ENCODE measurements around the gene CPSF6.
"Not testable (repeated sequence)": the region's sequence is repeated elsewhere in the genome, so short reads cannot be mapped to it uniquely, and the experiment has no call there.

CPSF6 gene, protein sequence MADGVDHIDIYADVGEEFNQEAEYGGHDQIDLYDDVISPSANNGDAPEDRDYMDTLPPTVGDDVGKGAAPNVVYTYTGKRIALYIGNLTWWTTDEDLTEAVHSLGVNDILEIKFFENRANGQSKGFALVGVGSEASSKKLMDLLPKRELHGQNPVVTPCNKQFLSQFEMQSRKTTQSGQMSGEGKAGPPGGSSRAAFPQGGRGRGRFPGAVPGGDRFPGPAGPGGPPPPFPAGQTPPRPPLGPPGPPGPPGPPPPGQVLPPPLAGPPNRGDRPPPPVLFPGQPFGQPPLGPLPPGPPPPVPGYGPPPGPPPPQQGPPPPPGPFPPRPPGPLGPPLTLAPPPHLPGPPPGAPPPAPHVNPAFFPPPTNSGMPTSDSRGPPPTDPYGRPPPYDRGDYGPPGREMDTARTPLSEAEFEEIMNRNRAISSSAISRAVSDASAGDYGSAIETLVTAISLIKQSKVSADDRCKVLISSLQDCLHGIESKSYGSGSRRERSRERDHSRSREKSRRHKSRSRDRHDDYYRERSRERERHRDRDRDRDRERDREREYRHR

DNA sequence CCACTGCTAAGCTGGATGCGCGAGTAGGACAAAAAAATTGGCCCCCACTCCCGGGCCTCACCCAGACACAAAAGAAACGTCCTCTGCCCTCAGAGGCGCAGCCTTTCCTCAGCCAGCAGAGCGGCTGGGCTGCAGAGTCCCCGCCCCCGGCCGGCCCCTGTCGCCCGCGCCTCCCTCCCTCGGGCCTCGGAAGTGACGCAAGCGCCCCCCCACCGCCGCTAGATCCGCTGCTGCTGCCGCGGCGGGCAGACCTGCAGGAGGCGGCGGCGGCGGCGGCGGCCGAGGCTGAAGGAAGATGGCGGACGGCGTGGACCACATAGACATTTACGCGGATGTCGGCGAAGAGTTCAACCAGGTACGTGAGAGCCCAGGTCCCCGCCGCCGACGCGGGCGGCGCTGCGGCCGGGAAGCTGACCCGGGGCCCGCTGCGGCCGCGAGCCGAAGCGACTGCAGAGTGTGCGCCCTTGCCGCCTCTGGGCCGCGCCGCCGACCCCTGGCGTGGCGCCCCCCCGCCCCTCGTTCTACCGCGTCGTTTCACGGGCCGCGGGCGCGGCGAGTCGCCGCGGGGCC is at the start of gene CPSF6:
Gene CPSF6, plus strand, starts transcription at position 218 of the 570 bp plus-strand sequence. Its CDS starts 78 bp downstream, at position 296.
- peak; percentile 97 for DNase-seq (ENCODE audit: low read depth)

DNA sequence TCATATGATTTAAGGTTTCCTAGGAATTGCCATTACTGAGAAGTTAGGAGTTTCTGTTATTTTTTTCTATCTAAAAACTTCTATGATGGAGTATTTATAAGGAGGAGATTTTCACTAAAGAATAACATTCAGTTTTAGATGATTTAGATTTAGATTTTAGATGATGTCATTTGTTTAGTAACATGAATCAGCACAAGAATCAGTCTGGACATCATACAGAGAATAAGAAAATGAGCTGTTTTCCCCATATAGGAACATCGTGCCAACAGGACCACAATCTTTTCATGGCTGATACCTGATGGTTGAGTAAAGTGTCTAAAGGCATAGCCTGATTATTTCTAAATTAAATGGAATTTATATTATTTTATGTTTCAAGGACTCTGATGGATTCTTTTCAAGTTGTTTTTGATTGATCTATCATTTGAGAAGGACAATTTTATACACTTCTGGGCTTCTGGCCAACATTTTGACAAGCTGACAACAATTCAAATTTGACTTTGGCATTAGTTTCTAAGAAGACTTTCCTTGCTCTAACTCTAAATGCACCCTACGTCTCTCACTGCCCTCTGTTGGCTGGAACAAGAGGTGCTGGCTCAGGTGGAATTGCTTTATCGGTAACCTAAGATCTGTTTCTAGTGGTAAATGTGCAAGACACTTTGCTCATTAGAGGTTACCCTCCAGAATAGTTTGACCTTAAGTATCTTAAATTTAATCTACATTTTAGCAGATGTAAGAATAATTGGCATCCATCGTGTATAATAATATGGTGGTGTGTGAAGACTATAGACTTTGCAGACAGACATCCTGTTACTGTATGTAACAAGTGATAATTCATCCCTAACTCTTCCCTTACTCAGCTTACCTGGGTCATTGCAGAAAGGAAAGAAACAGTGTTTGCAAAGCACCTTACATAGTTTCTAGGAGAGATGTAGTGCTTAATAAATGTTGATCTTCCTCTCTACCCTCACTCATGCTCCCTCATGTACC is 42.8 kb upstream of the CPSF6 start:
- no peak for DNase-seq (ENCODE audit: low read depth)

DNA sequence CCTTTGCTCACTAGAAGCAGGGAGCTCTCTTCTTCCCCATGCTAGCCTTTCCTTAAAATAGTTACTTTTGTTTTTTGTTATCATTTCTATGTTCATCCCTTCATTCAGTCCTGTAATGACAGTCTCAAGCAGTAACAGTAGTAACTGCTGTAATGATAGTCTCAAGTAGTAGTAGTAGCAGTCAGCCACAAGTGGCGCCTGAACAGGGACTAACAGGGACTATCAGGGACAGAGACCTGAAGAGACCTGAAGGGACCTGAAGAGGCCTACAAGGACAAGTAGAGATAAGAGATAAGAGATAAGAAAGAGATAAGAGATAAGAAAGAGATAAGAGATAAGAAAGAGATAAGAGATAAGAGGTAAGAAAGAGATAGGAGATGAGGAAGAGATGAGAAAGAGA is 39.4 kb upstream of the CPSF6 start:
- DNase-seq (ENCODE audit: low read depth), result not testable (repeated sequence)

DNA sequence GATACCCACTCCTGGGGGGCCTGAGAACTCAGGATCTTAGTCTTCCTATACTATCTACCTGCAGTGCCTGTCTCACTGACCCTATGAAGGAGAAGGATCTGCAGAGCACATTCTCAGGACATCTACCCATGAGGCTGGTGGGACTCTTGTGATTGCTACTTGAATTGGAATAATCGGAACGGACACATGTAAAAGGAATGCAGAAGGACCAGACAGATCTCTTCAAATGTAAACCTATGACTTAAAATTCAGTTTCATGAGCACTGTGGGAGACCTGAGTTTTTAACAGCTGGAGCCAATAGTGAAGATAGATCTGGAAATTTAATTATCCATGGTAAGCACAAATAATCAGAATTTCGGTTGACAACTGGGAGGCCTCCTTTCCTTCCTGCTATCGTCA is 35.2 kb upstream of the CPSF6 start:
- DNase-seq (ENCODE audit: low read depth), result no peak

DNA sequence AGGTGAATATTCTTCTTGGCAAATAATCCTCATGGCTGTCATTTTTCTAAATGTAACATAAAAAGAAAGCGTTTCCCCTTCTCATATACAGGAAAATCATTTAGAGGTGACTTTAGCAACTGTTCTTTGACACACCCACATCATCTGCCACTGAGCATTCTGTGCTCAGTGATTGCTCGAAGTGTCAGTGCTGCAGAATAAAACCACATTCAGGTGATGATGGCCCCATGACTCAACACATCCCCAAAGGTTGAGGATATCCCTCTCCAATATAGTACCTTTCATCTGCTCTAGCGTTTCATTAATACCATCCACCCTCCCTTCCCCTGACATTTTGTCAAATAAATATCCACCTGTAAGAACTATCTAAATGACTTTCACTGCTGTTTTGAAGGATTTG is 28.7 kb upstream of the CPSF6 start:
- DNase-seq (ENCODE audit: low read depth), result no peak

DNA sequence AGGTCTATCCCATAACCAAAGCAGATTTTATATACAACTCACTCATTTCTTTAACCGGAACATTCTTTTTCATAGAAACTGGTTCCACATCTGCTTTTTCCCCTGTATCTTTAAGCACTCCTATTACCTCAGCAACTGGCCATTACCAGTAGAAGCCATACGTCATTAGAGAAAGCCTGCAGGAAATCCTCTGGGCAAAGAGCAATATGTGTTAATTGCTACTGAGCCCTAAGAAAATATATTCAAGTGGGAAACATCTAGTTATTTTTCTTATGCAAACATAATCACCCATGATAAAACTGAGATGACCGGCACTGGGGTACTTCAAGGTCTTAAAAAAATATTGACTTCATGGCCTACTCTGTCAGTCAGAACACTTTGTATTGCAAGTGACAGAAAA is 28.2 kb upstream of the CPSF6 start:
- no peak for DNase-seq (ENCODE audit: low read depth)

DNA sequence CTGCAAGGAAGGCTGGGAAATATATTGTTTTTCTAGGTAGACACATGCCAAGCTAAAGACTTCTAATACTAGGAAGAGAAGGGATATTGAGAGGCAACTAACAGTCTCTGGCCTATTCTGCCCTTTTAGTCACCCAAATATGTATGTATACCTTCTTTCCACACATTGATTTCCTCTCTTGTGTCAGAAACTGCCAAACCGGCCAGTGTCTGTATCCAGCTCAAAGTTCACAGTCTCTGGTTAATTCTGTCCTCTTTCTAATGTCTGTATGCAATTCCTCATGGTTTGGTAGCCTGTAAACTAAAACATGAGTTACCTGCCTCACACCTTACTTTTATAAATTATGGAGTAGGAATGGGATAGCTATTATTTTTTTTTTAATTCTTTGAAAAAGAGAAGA is 25.2 kb upstream of the CPSF6 start:
- DNase-seq (ENCODE audit: low read depth), result no peak

DNA sequence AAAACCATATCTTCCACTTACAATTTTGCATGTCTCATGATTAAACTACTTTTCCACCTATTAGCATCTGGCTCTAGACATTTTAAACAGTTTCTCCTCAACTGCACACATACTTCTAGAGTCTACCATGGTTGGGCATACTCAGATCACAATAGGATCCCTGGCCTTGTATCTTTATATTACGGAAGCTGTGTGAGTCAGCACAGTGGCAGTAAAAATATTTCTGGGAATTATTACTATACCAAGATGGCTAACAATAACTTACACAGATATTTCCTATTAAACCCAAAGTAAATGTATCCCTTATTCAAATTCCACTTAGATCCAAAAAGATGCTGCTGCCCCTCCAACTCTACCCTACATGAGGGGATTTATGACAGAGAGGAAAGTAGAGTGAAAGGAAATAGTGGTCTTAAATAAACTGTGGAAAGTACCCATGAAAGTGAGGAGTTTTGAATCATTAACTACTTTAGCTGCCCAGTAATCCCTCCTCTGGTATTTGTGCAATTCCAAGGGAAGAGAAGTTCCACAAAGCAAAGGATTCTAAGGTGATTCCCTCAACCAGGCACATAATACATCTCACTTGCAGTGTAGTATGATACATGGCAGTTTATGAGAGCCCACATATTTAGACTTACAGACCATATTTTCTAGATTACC is 14.0 kb upstream of the CPSF6 start:
- DNase-seq (ENCODE audit: low read depth), result no peak

DNA sequence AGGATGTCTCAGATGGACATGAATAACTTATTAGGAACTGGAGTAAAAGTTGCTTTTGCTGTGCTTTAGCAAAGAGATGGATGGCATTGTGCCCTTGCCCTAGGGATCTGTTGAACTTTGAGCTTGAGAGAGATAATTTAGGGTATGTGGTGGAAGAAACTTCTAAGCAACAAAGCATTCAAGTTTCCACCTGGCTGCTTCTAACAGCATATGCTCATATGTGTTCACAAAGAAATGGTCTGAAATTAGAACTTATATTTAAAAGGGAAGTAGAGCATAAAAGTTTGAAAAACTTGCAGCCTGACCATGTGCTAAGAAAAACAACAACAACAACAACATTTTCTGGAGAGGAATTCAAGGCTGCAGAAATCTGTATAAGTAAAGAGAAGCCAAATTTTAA is 7.9 kb upstream of the CPSF6 start:
- DNase-seq (ENCODE audit: low read depth), result no peak

DNA sequence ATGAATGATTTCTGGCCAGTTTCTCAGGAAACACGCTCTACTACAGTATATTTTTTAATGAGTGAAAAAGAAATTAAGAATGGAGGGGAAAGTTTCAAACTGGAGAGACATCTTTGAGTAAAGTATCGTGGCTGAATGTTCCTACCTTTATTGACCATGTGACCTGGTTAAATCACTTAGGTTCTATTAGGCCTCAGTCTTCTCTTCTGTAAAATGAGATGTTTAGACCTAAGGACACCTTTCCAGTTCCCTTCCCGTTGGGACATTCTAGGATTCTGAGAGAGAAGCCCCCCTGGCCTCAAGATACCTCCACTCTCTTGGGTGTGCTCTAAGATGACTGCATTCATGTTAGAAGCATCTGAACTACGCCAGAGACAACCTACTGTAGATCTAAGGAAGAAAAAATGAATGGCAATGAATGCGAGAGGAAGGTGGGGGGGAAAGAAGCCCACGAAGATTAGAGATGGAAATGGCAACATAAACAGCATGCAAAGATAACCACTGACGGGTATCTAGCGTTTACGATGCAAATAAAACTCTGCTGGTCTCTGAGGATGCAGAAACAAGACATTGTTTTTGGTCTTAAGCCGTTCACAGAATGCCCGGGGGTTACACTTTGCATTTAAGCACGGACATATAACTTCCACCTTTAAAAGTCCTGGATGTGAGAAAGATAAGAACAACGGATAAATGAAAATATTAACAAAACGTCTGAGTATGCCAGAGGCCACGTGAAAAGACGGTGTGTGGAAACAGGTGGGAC is 599 bp upstream of the CPSF6 start:
- DNase-seq (ENCODE audit: low read depth), result no peak

DNA sequence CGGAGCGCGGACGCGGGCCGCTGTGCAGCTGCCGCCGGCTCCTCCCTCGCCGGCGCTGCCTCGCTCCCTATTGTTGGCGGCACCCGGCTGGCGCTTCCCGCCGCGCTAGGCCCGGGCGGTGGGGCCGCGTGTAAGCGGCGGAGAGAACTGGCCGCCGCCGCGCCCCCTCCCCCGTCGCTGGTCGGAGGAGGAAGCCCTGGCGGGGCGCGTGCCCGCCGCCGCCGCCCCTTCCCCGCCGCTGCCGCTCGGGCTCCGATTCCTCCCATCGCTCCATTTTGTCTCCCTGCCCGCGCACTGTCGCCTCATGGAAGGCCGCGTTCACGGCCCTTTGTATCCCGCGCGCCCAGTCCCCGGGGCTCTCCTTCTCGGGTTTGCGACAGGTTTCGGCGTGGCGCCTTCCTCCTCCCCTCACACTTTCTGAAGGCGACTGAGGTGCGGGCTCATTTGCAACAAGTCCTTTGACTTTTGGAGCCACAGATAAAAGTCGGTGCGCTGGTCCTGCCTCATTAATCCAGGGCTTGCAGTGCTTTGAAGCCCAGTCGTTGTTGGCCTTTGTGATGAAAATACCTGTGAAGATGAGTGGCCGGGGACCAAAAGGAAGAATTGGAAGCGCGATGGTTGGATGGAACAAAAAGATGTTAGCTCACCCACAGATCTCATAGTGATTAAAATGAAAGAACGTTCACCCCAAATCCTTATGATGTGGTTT is 707 bp downstream of the CPSF6 start:
- DNase-seq (ENCODE audit: low read depth), result peak; percentile 20

DNA sequence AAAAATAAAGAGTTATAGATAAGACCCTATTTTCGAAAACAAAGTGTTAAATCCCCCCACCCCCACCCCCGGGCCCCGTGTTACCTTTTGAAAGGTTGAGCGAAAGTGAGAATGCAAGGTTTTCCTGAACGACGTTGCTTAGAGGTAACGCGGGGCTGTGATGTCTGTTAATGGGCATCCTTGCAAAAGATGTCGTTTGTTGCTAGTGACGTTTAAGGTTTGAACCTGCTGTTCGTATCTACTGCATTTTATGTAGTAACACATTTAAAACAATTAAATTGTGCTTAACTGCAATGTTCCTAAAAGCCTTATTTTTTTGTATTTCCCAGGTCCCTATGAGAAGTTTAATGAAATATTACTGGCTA is 1.2 kb downstream of the CPSF6 start:
- no peak for DNase-seq (ENCODE audit: low read depth)

DNA sequence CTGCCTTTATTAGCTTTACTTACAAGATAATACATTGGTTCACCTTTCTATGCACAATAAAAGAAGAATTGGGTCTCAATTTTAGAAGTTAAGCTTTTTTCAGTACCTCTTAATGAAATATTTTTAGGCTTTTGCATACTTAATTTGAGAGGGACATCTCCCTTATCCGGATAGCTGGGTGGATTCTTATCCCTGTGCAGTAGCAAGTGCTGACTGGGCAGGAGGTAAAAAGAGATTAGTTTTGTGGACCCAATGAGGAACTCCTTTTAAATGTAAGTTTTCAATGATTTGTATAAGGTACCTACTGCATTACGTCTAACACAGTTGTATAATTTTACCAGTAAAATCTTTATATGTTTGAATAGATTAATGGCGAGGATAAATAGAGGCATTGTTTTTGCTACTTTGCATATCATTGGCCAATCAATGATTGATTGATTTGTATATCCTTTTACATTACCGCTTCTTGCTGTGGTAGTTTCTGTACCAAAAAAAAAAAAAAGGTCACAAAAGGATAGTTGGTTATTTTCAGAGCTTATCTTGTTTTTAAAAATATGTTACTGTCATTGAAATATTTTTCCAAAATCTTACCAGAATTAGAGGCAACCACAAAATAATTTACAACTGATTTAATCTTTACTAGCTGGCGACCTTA is 2.2 kb downstream of the CPSF6 start:
- no peak for DNase-seq (ENCODE audit: low read depth)

DNA sequence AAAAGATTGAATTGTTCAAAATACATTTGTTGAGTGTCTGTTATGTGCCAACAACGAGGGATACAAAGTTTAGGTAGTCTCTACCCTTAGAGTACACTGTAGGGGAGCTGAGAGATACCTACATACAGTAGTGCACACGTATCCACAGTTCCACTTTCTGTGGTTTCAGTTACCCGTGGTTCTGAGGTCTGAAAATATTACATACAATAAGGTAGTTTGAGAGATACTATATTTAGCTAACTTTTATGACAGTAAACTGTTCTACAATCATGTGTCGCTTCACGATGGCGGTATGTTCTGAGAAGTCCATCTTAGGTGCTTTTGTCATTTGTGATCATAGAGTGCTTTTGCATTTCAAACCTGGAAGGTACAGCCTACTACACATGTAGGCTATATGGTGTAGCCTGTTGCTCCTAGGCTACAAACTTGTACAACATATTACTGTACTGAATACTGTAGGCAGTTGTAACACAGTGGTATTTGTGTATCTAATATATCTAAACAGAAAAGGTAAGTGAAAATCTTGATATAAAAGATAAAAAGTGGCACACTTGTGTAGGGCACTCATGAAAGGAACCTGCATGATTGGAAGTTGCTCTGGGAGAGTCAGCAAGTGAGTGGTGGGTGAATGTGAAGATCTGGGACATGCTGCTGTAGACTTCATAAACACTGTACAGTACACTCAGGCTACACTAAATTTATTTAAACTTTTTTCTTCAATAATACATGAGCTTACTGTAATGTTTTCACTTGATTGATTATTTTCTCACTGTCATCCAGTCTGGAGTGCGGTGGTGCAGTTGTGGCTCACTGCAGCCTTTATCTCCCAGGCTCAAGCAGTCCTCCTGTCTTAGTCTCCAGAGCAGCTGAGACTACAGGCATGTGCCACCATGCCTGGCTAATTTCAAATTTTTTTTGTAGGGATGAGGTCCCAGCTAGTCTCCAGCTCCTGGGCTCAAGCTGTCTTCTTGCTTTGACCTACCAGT is 4.0 kb downstream of the CPSF6 start:
- DNase-seq (ENCODE audit: low read depth), result no peak

DNA sequence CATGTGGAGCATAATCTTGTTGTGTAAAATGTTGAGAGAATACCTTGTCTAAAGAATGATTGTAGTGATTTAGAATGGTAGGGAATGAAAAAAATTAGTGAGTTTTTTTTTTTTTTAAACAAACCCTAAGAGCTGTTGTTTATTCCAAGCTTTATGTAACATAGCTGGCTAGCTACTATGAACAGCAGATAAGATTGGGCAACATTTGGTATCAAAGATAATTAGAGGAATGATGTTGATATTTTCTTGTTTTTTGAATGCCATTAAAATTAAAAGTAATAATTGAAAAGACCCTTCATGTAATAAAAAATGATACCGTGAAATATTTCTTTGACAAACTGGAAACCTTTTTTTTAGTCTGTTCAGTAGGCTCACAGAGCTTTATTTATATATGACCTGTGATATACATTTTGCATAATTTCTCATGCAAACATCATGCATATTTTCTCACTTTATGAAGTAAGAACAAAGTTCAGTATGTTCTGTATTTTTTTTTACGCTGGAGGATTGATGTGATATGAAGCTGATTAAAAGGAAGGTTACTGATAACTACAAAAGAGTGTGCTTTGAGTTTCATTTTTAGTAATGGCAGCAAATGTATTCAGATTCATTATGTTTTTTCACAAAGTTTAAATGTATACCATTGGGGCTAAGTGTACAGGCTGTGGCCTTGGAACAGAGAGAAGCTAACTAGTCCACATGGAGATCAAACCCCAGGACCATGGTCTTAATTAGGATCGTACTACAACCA is 8.1 kb downstream of the CPSF6 start:
- DNase-seq (ENCODE audit: low read depth), result no peak

DNA sequence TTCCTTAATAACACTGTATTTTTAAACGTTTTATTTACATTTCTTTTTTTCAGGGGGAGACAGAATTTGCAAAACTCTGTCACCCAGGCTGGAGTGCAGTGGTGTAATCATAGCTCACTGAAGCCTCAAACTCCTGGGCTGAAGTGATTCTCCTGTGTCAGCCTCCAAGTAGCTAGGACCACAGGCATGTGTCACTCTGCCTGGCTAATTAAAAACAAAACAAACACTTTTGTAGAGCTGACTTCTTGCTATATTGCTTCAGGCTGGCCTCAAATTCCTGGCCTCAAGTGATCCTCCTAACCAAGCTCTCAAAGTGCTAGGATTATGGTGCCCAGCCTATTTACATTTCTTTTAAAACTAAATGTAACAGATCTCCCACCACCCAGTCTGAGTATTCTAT is 12.7 kb downstream of the CPSF6 start:
- no peak for DNase-seq (ENCODE audit: low read depth)

DNA sequence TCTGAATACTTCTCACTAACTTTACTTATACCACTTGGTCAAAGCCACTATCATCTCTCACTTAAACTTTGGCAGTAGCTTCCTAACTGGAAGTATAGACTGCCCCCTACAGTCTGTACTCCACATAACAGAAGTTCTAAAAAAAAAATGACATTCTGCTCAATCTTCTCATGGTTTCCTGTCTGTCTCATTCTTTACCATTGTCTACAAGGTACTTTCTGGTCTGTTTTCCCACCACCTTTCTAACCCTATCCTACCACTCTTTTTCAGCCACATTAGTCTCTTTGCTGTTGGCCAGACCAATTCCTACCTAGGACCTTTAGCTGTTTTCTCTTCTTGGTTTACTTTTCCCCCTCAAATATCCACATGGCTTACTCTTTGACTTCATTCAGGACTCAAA is 14.7 kb downstream of the CPSF6 start:
- no peak for DNase-seq (ENCODE audit: low read depth)

DNA sequence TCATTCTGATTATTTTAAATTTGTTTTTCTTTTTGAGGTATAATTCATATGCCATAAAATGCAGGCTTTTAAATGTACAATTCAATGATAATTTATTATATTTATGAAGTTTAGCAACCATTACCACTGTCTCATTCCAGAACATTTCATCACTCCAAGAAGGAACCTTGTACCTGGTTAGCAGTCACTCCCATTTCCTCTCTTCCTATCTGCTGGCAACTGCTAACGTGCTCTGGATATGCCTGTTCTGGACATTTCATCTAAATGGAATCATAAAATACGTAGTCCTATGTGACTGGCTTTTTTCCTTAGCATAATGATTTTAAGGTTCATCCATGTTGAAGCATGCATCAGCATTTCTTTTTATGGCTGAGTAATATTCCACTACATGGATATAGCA is 15.5 kb downstream of the CPSF6 start:
- DNase-seq (ENCODE audit: low read depth), result no peak
